ENCODE results near the gene SLC2A4RG.

The SLC2A4RG gene

DNA sequence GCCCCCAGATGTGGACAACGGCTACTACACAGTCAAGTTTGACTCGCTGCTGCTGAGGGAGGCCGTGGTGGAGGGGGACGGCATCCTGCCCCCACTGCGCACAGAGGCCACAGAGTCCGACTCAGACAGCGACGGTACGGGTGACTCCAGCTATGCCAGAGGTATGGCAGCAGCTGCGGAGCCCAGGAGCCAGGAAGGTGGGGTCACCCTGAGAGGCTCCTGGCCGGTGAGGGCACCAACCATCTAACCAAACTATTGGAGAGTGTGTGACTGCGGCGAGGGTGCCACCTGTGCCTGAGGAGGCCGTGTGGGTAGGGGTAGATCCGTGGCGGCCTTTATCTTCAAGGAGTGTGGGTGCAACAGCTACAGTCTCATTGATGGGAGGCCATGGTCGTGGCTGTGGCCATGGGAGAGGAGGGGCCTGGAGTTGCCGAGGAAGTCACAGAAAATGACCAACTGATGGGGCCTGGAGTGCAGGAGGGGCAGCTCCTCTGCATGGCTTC lies 5.9 kb upstream of the SLC2A4RG start:
- TF ChIP-seq, protein P1, sequence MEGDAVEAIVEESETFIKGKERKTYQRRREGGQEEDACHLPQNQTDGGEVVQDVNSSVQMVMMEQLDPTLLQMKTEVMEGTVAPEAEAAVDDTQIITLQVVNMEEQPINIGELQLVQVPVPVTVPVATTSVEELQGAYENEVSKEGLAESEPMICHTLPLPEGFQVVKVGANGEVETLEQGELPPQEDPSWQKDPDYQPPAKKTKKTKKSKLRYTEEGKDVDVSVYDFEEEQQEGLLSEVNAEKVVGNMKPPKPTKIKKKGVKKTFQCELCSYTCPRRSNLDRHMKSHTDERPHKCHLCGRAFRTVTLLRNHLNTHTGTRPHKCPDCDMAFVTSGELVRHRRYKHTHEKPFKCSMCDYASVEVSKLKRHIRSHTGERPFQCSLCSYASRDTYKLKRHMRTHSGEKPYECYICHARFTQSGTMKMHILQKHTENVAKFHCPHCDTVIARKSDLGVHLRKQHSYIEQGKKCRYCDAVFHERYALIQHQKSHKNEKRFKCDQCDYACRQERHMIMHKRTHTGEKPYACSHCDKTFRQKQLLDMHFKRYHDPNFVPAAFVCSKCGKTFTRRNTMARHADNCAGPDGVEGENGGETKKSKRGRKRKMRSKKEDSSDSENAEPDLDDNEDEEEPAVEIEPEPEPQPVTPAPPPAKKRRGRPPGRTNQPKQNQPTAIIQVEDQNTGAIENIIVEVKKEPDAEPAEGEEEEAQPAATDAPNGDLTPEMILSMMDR (IDR thresholded peaks at IDR 0.05; ENCODE audit: extremely low read depth, missing control alignments) = no peak
- no peak for DNase-seq (ENCODE audit: low spot score)

DNA sequence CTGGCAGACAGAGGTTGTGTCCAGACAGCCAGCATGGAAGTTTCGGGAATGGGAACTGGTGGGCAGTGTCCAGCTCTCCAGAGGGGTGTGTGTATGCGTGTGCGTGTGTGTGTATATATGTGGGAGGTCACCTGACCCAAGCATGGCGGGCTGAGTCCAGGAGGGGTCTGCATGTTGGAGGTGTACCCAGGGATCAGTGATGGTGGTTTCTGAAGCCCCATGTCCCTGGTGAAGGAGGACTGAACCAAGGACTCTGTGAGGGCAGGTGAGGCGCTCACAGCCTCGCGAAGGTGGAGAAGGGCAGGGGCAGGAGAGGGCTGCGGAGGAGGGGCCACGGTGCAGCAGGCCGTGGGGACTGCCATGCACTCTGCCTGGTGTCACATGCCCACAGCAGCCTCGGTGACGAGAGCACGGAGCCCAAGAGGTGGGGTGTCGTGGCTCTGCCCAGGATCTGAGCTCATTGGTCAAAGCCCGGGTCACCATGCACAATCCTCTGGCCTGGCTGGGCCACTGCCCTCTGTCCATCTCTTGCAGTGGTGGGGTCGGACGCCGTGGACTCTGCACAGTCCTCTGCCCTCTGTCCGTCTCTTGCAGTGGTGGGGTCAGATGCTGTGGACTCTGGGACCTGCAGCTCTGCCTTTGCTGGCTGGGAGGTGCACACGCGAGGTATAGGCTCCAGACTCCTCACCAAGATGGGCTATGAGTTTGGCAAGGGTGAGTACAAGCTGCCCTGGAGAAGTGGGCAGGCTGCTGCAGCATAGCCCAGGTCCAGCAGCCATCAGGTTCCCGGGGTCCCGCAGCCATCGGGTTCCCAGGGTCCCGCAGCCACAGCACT lies 5.2 kb upstream of the SLC2A4RG start:
- peak; percentile 22 for DNase-seq (ENCODE audit: low spot score)
- TF ChIP-seq, protein P1 (IDR thresholded peaks at IDR 0.05; ENCODE audit: extremely low read depth, missing control alignments) = no peak

DNA sequence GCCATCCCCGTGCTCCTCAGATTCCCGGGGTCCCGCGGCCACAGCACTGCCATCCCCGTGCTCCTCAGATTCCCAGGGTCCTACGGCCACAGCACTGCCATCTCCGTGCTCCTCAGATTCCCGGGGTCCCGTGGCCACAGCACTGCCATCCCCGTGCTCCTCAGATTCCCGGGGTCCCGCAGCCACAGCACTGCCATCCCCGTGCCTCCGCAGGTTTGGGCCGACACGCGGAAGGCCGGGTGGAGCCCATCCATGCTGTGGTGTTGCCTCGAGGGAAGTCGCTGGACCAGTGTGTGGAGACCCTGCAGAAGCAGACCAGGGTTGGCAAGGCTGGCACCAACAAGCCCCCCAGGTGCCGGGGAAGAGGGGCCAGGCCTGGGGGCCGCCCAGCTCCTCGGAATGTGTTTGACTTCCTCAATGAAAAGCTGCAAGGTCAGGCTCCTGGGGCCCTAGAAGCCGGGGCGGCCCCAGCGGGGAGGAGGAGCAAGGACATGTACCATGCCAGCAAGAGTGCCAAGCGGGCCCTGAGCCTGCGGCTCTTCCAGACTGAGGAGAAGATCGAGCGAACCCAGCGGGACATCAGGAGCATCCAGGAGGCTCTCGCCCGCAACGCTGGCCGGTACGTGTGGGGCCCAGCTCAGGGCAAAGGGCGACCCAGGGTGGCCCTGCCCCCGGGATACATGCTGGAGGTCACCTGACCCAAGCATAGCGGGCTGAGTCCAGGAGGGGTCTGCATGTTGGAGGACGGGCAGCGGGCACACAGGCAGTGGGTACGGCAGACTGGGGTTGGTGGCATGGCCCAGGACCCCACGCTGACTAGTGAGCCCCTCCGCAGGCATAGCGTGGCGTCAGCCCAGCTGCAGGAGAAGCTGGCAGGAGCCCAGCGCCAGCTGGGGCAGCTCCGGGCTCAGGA lies 4.4 kb upstream of the SLC2A4RG start:
- TF ChIP-seq, protein P1 (IDR thresholded peaks at IDR 0.05; ENCODE audit: extremely low read depth, missing control alignments) = no peak
- no peak for DNase-seq (ENCODE audit: low spot score)

DNA sequence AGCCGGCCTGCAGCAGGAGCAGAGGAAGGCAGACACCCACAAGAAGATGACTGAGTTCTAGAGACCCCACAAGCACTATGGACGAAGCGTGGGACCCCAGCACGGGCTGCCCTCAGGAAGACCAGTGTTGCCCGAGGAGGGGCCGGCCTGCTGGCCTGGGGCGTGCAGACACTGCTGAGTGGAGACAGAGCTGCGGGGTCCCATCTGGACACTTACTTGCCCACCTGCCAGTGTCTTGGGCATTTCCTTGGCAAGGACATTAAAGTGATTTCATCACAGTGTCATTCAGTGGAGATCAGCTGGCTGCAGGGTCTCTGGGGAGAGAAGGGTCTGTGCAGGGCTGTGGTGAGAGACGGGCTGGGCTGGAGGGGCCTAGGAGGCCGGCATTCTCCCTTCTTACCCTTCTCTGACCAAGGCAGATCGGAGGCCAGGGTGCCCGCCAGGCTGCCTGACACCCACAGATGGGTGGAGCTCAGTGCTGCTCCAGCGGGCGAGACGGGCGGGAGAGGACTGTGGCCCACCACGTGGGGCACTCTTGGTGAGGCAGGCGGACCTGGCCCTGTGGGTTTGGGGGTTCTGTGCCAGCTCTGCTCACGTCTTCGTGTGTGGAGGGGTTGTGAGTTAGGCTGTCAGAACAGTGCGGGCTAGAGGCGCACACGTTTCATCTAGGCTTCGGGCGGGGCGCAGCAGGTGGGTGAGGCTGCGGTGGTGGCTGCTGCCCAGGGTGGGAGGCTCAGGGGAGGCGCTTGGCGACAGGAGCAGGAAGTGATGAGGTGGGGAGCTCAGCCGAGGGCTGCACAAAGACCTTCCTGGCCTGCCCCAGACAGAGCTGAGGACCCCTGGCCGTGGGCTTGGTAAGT lies 3.5 kb upstream of the SLC2A4RG start, which contains the start of gene LIME1:
TSS of gene LIME1 (plus strand) at position 806 of the 860 bp plus-strand sequence. CDS start 886 bp downstream, outside the sequence.
- DNase-seq (ENCODE audit: low spot score) = peak; percentile 76
- TF ChIP-seq, protein P1 (IDR thresholded peaks at IDR 0.05; ENCODE audit: extremely low read depth, missing control alignments) = no peak

DNA sequence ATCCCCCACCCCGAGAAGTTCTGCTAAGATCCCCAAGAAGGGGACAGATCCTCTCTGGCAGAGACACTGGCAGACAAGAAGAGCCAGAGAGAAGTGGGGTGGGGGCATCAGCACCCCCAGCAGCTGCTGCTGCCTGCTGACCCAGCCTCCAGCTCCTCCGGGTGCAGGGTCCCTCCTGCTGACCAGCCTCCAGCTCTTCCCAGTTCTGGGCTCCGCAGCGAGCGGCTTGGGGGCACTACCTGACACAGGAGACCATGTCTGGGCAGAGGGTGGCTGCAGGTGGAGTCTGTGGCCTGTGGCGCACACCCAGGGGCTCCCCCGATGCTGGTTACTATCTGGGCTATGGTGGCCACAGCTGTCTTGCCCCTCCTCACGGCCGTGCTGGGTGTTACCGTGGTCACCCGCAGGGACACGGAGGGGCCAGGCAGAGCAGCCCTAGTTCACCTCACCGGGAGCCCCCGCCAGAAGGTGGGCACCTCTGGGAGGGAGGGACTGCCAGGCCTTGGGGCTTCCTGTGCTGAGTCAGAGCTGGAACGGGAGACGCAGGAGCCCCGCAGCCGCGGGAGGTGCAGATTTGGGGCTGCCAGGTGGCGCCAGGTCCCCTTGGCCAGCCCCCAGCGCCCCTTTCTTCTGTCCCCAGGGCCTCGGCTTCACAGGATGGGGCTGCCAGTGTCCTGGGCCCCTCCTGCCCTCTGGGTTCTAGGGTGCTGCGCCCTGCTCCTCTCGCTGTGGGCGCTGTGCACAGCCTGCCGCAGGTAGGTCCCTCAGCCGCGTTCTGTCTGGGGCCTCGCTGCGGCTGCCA lies 2.5 kb upstream of the SLC2A4RG start:
- DNase-seq (ENCODE audit: low spot score) = peak; percentile 66
- TF ChIP-seq, protein P1 (IDR thresholded peaks at IDR 0.05; ENCODE audit: extremely low read depth, missing control alignments) = no peak

DNA sequence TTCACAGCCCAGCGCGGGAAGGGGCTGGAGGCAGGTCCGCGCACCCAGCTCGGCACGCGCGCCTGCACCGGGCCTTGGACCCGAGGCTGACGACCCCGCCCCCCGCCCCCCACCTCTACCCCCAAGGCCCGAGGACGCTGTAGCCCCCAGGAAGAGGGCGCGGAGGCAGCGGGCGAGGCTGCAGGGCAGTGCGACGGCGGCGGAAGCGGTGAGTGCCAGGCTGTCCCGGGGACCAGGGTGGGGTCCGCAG lies 2.0 kb upstream of the SLC2A4RG start:
- TF ChIP-seq, protein P1 (IDR thresholded peaks at IDR 0.05; ENCODE audit: extremely low read depth, missing control alignments) = no peak
- no peak for DNase-seq (ENCODE audit: low spot score)

Data from GM20000 (cell line).